ENCODE measurements around the gene WNT3A.

Gene WNT3A

DNA sequence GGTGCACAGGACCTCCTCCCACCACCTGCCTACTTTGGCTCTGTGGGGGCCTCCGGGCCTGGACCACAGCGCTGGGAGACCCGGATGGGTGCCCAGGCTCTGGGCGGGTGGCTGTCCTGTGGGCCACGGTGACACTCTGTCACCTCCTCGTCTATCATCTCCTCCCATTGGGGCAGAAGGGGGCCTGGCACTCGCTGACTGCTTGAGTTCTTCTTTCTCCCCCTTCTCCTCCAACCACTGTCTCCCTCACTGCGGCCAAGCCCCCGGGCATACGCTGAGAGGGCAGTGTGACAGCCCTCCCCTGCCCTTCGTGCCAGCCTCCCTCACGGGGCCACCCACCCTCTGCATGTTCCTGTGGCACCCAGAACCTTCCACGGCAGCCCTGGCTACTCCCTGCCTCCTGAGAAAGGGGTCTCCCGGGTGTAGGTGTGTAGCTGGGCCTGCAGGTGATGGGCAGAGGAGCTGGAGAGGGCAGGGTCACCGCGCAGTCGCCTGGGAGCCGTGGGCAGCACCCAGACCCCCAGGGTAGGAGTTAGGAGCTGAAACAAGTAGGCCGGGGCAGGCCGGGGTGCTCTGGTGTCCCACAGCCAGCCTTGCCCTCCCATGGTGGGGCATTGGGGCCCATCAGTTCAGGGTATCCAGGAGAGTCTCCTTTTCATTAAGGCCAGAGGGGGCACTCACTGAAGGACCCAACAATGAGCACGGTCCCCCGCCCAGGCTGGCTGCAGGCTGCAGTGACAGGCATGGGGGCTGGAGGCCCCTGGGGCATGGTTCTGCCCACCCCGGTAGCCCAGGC lies 66.5 kb downstream of the WNT3A start:
- DNase-seq, result no peak

DNA sequence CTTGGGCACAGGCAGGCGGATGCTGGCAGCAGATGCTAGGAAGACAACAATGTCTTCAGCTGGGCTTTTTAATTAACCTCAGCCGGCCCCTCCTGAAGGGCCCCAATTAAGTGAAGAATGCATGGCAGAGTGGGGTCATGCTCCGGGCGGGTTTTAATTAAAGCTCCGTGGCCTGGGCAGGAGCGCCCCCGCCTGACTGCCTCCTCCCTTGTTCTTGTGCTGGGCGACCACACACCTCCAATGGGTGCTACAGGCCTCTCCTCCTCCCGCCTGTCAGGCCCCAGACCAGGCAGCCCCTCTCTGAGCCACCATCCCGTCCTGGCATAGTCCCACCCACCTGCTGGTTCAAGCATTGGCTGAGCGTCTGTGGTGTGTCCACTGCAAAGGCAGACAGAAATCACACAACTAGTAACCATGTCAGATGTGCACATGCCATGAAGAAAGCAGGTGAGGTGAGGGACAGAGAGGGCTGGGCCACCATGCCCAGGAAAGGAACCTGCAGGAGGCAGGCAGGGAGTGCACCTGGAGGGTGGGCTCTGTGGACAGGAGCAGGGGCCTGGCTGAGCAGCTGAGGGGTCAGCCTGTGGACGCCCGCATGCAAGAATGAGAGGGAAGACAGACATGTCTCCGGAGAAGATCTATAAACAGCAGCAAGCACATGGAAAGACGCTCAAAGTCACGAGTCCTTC lies 67.2 kb downstream of the WNT3A start:
- DNase-seq, result no peak

DNA sequence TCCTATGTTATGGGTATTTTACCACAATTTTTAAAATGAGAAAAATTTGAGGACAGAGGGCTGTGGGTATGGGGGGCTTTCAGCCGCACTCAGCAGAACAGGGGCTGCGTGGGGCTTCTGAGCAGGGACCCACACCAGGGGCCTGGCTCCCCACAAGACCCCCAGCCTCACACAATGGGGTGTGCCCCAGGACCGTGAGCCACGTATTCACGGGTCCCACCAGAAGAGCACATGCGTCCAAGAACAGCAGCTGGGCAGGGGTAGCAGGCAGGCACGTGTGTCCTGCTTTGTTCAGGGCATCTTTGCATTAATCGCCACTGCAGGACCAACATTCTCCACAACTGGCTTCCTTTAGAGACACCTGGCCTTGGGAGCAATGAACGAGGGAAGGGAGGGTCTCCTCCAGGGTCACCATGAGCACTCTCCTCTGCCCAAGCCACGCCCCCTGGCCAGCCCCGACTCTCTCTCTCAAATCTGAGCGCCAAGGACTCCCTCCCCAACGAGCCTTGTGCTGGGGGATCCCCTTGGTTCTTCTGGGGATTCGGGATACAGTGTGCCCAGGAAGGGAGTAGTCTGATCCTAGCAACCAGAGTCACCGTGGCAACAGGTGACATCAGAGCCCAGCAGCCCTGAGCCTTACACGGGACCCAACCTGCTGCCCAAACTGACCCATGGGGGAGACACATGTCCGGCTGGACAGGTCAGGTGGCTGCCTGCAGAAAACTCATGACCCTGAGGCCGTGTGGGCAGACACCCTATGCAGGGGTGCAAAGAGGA lies 68.3 kb downstream of the WNT3A start:
- no peak for DNase-seq

DNA sequence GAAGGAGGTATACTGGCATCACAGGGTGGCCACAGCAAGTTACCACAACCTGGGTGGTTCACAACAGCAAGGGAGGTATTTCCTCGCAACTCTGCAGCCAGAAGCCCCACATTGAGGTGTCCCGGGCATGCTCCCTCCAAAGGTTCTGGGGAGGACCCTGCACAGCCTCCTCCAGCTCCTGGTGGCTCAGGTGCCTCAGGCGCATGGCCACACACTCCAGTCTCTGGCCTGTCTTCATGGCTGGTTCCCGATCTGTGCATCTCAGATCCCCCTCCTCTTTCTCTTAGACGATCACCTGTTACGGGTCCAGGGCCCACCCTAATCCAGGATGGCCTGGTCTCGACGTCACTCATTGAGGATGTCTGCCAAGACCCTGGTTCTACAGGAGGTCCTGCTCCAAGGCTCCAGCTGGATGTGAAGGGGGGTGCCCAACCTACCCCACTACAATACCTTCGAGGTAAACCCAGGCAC lies 69.0 kb downstream of the WNT3A start:
- DNase-seq, result no peak

DNA sequence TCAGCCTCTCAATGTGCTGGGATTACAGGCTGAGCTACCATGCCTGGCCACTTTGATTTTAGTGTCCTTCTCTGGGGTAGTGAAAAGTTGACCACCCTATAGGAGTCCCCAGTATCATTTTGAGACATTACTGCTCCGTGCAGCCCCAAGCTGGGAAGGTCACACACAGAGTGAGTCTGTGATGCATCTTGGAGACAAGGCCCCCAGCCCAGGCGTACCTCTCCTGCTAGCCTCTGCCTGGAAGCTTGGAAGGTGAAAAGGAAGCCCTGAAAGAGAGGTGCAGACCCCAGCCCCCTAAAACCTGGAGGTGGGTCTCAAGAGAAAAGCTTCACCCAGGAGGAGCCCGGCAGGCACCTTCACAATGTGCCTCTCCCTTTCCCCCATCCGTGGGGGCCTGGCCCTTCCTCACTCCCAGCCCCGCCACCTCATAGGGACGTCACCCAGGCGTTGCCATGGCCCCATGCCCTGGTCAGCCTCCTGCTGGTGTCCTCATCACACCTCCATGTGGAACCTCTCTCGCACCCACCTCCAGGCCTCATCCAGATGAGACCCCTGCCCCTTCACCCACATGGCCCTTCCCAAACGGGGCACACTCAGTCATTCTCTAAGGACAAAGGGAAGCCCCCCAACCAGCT lies 70.1 kb downstream of the WNT3A start:
- DNase-seq, result no peak

DNA sequence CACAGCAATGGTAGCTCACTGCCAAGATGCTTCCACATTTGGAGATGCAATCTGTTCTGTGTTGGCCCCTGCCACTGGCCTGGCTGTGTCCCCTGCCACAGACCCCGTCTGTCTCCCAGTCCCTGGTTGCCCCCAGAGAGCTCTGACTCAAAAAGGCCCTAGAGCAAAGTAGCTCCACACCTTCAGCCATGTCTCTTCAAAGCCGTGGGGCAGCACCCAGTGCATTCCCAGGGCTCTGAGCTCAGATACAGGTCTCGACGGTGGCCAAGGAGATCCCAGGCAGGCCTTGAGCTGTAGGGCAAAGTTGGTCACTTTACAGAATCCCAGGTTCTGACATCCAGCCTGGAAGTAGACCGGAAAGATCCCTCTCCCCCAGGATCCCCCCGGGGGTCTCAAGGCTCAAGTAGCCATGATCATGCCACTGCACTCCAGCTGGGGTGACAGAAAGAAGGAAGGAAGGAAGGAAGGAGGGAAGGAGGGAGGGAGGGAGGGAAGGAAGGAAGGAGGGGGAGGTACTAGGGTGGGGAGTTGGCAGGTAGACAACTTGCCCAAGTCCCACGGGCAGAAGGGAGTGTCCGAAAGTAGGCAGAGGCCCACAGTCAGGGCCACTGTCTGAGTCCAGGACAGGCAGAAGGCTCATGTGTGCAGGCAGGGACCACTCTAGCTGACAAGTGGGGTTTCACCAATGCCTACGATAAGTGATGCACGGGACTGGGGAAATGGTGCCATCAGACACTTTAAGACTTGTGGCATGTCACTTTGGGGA lies 71.0 kb downstream of the WNT3A start:
- no peak for DNase-seq

DNA sequence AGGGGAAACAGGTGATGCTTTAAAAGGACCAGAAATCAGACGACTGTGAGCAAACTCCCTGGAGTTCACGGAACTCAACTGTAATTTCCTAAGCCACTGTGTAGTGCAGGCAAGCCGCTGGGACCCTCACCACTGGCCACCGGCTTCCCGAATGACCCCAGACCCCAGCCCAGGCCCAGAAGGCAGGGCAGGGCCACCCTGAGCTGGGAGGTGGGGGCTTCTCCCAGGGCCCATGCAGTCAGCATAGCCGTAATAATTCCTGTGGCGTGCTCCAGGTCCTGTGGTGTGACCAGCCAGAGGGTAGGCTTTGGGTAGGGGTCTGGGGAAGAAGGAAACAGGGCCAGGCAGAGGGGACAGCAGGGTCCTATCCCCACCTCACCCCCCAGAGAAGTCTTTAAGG lies 72.2 kb downstream of the WNT3A start:
- DNase-seq, result no peak

DNA sequence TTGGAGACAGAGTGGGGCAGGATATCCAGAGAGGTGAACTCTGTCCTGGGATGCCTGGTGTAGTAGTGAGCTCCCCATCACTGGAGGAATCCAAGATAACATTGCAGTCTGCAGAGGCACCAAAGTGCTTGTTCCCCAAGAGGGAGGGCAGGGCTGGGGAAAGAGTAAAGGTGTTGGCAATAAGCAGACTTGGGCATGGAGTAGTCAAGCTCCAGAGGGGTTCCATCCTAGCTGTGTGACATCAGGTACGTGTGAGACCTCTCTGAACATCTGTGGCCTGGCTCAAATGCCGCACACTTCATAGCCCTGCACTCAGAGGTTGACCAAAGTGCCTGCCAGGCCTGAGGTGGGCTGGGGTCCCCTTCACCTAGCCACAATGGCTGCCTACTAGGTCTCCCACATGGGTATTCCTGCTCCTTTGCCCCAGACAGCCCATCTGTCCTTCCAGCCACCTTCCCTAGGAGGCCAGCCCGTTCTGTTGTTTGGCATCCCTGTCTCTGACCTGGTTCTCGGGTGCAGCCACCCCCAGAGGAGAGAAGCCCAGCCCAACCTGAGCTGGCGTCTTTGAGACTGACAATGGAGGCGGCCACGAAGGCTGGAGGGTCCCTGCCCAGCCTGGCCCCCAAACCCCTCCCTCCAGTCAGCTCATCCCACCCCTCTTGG lies 72.9 kb downstream of the WNT3A start:
- no peak for DNase-seq

DNA sequence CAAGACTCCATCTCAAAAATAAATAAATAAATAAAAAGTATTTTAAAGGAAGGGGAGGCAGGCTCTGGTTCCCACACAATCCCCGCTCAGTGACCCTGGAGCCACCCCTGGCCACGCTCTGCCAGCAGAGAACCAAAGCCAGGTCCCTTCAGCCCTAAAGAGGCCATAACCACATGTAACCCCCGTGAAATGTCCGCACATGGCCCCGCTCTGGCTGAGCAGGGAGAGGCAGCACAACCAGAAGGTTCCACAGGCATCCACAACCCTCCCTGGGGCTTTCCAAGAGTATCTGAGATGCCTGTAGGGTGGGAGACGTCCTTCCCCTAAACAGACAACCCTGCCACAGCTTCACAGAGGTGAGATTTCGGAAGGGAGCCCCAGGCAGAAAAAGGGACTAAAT lies 74.3 kb downstream of the WNT3A start:
- DNase-seq, result no peak

DNA sequence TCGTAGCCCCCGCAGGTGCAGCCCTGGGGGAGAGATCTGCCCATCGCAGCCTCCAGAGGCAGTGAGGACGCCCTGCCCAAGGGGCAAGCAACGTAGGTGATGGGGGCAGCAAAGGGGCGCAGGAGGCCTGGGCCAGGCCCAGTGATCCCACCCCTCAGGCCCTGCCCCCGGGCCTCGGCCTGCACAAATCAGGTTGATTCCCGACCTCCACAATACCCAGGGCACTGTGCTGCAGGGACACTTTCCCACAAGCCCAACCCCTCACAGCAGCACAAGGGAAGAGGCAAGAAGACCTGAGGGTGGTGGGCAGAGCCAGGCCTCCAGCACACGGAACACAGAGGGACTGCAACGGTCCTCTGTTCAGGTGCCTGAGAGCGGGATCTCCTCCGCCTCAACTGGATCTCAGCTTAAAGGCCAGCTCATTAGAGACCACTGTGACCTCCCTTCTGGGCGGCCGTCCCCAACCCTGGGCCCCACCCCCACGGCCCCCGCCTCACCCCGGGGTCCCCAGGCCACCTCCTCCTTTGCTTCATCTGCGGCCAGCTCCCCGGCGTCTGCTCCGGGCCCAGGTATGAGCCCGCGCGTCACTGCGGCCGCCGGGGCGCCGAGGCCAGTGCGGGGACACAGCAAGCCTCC lies 74.9 kb downstream of the WNT3A start:
- no peak for DNase-seq

DNA sequence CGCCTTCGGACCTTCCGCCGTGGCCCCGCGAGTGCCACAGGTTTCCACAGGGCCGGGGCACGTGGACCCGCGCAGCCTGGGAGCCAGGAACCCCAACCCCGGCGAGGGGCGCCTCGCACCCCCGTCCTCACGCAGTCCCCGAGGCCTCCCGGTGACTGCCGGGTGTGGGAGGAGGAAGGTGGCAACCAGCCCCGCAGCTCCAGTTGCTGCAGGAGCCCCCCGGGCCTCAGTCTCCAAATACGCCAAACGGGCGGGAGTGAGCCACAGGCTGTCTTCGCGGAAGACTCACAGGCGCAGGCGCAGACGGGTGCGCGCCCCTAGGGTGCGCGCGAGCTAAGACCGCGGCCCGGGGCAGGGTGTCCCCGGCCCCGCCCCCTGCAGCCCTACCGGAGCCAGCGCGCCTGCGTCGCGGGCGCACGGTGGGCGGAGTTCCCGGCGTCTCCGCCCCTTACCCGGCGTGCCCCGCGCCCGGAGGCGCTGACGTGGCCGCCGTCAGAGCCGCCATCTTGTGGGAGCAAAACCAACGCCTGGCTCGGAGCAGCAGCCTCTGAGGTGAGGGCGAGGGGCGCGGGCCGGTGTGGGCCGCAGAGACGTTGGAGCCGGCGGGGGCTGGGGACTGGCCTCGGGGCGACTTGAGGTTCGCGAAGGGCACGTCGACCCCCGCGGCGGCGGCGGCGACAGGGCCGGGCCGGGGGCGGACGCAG lies 75.6 kb downstream of the WNT3A start, which contains the start of gene ARF1:
Gene ARF1 (plus strand): TSS at position 495 of the 704 bp plus-strand sequence. CDS start 14,407 bp downstream, outside the sequence.
- DNase-seq, result peak; percentile 93

DNA sequence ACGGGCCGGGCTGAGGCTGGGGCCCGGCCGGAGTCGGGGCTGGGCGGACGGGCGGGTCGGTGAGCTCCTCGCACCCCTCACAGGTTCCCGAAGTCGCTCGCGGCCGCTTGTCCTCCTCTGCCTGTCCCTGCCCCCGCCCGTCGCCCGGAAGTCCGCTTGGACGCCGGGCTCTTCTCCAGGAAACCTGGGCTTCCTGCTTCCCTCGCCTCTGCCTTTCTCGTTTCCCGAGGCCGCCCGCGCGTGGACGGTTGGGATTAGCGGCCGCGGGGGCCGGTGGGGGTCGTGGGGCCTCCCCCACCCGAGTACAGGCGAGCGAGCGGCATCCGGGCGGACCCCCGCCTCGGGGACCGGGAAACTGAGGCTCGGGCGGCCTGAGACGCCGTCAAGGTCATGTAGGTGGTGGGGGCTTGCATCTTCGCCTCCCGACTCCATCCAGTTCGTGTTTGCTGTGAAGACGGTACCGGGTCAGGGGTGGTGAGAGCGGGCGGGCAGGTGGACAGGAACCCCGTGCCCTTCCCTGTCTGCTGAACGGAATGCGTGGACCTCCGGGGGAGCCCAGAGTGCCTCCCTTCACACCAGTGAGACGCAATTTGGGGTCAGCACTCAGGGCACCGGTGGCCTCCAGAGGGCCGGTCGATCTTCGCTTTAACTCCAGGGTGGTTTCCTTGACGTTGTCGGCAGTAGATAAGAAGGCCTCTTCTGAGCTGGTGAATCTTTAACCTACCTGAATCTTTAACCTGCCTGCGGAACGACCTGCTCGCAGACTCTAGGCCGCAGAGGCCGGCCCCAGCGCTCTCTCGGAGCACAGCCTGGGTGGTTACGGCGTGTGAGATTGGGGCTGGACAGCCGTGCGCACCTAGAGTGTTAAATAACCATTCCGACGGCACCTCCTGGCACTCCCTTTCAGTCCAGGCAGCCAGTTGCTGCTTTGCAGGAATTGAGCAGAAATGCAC lies 76.4 kb downstream of the WNT3A start:
- DNase-seq, result no peak

DNA sequence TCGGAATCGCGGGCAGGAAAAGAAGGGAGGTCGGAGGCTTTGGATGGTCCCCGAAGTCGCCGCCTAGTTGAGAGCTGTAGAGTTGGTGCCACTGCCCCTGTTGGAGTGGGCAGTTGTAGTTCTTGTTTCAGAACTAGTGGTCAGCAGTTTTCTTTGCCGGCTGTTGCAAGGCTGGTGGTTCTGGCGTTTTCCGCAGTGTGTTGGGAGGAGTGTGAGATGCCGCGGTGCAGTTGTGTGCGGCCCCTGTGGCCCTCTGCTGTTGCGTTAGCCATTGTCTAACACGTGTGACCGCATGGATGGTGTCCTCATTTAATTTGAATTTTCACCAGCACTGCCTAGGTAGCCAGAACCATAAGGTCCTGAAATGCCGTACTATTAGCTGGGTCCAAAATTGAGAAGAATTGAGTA lies 77.1 kb downstream of the WNT3A start:
- DNase-seq, result no peak

DNA sequence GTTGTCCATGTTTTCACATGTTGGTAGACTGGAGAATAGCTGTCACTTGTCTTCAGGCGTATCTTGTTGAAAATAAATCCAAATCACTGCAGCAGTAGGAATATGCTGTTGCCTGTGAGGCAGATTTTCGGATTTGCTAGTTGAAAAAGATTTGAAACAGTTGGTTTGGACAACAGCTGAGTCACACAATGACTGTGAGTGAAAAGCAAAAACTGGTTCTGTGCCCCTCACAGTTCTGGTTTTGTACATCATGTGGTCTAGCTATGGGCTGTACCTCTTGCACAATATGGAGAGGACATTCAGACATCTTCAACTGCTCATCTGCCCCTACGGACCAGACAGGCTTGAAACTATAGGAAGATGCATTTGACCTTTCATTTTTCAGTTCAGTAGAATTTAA lies 77.5 kb downstream of the WNT3A start:
- no peak for DNase-seq

DNA sequence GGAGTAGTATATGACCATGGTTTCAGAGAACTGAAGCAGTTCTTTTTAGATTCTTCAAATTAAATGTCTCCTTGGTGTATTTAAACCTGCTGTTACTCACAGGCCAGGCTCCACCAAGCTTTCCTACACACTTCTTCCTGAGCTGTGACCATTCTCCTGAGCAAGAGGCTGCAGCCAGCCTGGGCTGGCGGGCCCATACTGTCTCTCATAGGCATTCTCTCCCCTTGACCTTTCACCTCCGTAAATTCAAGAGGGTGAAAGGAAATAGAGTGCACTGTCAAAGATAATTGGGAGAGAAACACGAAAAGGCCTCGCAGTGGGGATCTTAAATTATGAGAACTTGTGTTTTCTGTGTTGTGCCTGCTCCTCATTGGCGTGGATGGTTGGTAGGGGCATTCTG lies 78.0 kb downstream of the WNT3A start:
- no peak for DNase-seq

DNA sequence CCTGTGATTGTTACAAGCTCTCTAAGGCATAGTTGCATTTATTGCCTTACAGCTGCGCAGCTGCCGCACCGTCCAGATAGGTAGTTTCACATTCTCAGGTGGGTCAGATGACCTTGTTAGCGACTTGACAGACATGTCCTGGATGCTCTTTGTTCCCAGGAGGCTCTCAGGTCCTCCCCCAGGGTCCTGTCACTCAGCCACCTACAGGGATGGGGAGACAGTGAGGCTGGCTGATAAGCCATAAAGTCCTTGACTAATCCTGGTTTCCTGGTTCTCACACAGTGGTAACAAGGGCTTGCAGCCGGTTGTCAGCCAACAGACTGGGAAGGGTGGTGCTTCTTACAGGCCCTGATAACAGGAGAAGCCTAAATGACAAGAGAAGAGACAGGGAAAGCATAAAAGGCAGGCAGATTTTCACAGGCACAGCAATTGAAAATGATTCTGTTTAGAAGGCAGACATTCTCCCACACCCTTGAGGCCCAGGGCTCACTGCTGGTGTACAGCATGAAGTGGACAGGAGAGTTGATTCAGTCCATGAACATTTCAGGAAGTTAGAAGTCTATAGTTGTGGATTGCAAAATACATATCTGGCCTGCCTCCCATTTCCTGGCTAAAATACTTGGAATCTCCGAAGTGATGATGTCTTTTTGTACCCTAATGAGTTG lies 78.6 kb downstream of the WNT3A start:
- DNase-seq, result no peak

DNA sequence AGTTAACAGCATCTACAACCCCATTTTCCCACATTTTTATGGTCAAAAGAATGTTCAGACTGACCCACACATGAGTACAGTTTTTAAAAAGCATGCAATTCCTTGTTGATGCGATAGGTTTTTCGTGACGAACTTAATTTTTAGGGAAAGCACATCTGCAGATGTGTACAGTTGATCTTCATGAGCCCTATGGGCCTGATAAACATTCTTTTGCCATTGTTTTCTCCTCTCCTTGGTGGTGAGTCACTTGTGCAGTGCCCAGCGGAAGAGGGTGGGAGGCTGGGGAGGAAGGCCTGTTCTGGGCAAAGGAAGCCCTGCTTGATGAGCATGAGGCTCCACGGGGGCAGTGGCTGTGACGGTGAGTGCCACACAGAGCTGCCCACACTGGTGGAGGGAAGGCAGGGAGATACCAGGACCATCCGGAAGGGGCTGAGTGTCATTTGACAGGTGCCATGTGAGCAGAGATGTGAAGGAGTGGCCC lies 81.0 kb downstream of the WNT3A start:
- no peak for DNase-seq
